Peyer's patch (tissue), 4 donors: Measurements from ENCODE around the gene MLLT10.

Source experiments
- POLR2A ChIP-seq, 2 donors: fragments of 450-650 bp; IDR thresholded peaks; one replicate each; pipeline ENCODE4 v1.5.1; 2017; ENCODE audit warnings: antibody characterized with exemption in 2 of 2, mild to moderate bottlenecking in 2 of 2, moderate library complexity in 2 of 2
- TF ChIP-seq, protein P1 (sequence below), 6 experiments: fragments of 450-650 bp in 4 of 6; fragments of 200-600 bp in 2 of 6; sonication (generic) in 1 of 6; IDR thresholded peaks; one replicate each; pipeline ENCODE4 v1.5.1; 2017 to 2019; ENCODE audit warnings: antibody characterized with exemption in 6 of 6, mild to moderate bottlenecking in 3 of 6, moderate library complexity in 1 of 6

- TF ChIP-seq, protein P1, sequence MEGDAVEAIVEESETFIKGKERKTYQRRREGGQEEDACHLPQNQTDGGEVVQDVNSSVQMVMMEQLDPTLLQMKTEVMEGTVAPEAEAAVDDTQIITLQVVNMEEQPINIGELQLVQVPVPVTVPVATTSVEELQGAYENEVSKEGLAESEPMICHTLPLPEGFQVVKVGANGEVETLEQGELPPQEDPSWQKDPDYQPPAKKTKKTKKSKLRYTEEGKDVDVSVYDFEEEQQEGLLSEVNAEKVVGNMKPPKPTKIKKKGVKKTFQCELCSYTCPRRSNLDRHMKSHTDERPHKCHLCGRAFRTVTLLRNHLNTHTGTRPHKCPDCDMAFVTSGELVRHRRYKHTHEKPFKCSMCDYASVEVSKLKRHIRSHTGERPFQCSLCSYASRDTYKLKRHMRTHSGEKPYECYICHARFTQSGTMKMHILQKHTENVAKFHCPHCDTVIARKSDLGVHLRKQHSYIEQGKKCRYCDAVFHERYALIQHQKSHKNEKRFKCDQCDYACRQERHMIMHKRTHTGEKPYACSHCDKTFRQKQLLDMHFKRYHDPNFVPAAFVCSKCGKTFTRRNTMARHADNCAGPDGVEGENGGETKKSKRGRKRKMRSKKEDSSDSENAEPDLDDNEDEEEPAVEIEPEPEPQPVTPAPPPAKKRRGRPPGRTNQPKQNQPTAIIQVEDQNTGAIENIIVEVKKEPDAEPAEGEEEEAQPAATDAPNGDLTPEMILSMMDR (IDR thresholded peaks at IDR 0.05): no peak
- no peak for TF ChIP-seq POLR2A (IDR thresholded peaks at IDR 0.05)
Observed at GRCh38 chr10:21637795-21638194, 103.8 kb downstream of the MLLT10 start.
